Lower leg skin (tissue), 3 donors: ENCODE data around the gene TK2.

ENCODE experiments used
- POLR2A ChIP-seq, 2 donors: fragments of 450-650 bp; IDR thresholded peaks; one replicate each; pipeline ENCODE4 v1.6.1; 2016 to 2017; ENCODE audit warnings: antibody characterized with exemption in 2 of 2, mild to moderate bottlenecking in 1 of 2, moderate library complexity in 1 of 2
- TF ChIP-seq, protein P1 (sequence below), 3 donors: fragments of 450-650 bp; IDR thresholded peaks; one replicate each; pipeline ENCODE4 v1.5.1; 2016; ENCODE audit warnings: antibody characterized with exemption in 3 of 3, mild to moderate bottlenecking in 3 of 3, moderate library complexity in 2 of 3

DNA sequence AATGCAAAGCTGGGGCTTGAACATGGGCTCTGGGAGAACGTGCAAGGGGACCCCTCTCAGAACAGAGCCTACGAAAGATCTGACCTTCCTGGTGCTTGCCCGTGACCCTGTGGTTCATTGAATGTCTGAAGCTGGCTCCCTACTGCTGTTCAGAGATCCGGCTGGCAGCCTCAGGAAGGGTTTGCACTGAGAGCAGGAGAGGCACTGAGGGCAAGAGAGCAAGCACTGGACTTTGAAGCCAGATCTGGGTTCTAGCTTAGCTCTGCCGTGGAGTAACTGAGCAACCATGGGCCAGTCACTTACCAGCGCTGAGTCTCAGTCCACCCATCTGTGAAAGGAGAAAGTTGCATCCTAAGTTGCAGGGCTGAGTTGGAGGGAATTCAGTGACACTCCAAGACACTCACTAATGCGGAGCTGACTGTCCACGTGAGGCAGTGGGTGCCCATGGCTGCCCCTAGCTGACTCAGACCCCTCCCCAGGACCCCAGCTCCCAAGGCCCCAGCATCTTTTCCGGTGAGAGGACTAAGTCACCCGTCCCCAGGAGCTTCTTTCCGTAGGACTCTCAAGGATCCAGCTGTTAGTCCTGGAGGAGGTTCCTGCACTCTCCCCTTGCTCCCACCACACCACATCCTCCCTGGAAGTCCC lies 81.5 kb downstream of the TK2 start:
- TF ChIP-seq, protein P1, sequence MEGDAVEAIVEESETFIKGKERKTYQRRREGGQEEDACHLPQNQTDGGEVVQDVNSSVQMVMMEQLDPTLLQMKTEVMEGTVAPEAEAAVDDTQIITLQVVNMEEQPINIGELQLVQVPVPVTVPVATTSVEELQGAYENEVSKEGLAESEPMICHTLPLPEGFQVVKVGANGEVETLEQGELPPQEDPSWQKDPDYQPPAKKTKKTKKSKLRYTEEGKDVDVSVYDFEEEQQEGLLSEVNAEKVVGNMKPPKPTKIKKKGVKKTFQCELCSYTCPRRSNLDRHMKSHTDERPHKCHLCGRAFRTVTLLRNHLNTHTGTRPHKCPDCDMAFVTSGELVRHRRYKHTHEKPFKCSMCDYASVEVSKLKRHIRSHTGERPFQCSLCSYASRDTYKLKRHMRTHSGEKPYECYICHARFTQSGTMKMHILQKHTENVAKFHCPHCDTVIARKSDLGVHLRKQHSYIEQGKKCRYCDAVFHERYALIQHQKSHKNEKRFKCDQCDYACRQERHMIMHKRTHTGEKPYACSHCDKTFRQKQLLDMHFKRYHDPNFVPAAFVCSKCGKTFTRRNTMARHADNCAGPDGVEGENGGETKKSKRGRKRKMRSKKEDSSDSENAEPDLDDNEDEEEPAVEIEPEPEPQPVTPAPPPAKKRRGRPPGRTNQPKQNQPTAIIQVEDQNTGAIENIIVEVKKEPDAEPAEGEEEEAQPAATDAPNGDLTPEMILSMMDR (IDR thresholded peaks at IDR 0.05): no peak
- TF ChIP-seq POLR2A (IDR thresholded peaks at IDR 0.05): no peak
